HG03135 (cell line): Measurements from ENCODE around the gene FOXRED1.

Source experiments
- ATAC-seq: cut with Tn5 transposase; IDR thresholded peaks from one replicate; pipeline ENCODE4 v1.9.1; 2021; ENCODE audit warnings: mild to moderate bottlenecking, moderate library complexity; ENCODE audit not compliant: unreplicated experiment

FOXRED1 gene

DNA sequence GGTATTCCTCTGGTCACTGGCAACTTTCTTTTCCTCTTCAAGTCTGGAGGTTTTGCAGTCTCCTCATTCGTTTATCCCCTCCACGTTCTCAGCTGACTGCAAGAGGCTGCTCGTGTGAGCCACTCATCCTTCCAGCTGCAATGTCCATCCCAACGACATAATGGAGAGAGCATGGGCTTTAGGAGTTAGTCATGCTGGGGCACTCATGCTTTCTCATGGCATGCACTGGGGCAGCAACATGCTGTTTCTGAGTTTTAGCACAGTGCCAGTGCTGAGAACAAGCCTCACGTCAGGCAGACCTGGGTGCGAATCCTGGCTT, 42.0 kb downstream of the FOXRED1 start:
- no peak for ATAC-seq

DNA sequence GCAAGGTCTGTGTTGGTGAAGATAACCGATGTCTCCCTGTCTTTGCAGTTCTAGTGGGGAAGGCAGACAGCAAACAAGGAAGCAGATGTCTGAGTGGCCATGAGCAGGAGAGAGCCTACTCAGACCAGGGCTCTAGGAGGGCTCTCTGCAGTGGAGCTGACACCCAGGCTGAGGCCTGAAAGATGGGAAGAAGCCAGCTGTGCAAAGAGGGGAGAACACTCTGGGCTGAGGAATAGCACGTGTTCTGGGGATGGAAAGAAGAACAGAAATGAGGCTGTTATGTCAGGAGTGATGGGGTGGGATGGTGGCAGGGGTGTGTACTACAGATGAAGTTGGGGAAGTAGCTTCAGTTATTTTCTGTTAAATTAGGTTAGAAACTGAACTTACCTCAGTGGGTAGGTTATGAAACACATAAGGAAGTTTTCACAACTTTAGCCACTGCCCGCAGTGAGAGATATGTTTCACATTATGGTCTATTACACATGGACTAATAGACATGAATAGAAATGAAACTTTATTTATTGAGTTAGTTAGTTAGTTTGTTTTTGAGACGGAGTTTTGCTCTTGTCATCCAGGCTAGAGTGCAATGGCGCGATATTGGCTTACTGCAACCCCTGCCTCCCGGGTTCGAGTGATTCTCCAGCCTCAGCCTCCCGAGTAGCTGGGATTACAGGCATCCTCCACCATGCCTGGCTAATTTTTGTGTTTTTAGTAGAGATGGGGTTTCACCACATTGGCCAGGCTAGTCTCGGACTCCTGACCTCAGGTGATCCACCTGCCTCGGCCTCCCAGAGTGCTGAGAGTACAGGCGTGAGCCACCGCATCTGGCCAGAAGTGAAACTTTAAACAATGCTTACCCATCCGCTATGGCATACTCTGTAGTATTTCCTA, 42.7 kb downstream of the FOXRED1 start:
- peak; percentile 67 for ATAC-seq

DNA sequence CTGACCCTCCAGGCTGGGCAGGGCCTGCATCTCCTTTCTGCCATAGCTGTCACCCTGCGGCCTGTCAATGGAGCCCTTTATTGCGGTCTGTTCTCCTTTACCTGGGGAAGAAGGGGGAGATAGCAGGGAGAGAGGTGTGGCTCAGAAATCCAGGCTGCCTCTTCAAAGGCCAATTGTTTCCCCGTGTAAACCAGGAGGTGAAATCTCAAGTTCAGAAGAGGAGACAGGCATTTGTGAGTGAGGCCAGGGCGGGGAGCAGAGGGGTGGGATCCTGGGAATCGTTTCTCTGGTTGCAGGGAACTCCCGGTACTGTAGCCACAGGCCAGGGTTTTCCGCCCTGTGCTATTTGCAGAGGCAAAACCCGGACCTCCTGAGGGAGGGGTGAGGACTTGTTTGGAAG, 44.0 kb downstream of the FOXRED1 start:
- ATAC-seq: no peak

DNA sequence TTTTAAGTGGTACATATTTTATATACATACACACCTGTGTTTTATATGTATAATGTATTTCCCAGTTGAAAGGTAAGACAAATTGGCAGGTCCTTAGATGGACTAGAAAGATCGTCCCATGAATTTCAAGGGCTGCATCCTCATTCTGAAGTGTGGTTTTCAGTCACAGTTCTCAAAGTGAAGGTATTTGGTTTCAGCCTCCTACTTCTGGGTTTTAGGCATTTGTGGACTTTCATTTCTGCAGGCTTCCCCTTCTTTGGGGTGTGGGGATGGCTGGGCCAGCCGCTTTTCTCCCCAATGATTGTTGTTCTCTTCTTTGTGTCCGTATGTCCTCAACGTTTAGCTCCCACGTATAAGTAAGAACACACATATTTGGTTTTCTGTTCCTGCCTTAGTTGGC, 44.9 kb downstream of the FOXRED1 start:
- no peak for ATAC-seq

DNA sequence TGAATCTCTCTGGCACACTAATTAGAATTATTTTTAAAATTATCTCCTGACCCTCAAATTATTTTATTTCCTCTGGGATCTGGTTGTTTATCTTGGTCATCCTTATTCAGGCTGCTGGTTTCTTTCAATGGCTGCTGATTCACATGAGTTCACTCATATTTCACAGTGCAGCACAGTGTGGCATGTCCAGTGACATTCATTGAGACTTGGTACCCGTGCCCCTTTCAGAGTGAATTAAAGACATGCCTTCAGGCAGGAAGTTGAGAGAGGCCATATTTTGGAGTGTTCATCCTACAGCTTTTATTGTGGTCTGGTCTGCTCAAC, 48.4 kb downstream of the FOXRED1 start:
- ATAC-seq: no peak

- ATAC-seq: peak; percentile 42
Observed at GRCh38 chr11:126317756-126318573, 49.0 kb downstream of the FOXRED1 start.

GRCh38 chr11:126318574-126319373, 49.8 kb downstream of the FOXRED1 start:
- peak; percentile 72 for ATAC-seq

DNA sequence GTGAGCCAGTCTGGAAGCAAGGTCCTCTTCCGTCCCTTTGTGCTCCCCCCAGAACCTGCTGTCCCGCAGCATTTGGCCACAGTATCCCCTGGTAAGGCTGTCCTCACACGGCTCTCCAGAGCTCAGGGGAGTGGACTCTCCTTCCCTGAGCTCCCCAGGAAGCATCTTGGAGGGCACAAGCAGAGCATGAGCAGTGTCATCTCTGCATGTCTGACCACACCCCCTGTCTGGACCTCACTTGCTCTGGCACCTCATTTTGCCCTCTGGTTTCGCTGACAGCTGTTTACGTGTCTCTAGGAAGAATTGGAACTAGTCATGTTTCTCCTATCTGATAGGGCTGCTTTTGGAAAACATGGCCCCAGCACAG, 50.4 kb downstream of the FOXRED1 start:
- ATAC-seq: no peak

- no peak for ATAC-seq
Observed at GRCh38 chr11:126322996-126323395, 54.0 kb downstream of the FOXRED1 start.

DNA sequence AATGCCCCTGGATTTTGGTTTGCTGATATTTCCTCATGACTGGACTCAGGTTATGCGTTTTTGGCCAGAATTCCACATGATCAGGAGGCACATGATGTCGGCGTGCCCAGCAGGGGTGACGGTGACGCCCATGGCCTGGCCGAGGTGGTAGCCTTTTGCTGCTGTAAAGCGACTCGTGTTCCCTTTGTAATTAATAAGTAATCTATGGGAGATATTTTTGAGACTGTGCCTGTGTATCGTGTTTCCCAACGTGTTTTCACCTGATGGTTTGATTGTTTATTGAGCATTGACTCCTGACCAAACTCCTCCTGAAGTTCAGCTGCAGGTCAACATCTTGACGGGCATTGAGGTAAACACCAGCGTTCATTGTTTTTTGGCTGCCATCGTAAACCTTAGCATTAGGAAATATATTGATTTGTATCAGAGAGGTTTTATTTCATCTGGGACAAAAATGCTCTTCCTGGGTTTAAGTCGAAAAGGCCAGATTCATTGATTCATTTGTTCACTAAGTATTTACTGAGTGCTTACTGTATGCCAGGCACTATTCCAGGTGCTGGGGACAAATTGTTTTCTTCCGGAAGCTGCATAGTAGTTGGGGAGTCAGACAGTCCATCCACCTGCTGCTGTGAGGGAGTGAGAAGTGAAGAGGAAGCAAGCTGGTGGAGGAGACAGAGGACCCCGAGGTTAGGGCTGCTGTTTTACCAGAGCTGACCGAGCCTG, 58.5 kb downstream of the FOXRED1 start:
- no peak for ATAC-seq
